Subcutaneous abdominal adipose tissue (tissue), 5 donors: ENCODE measurements around the gene NSUN6.

Source experiments
- H3K27ac ChIP-seq: one replicate; pipeline ENCODE4 v1.7.0; 2013; ENCODE audit warnings: low read depth, mild to moderate bottlenecking, inconsistent platforms, low read length, moderate library complexity
- H3K27me3 ChIP-seq, 5 donors: one replicate each; pipeline ENCODE4 v1.7.0; 2013; ENCODE audit warnings: low read length in 5 of 5, inconsistent platforms in 1 of 5; ENCODE audit not compliant: control insufficient read depth in 5 of 5, insufficient read depth in 4 of 5
- H3K36me3 ChIP-seq, 5 donors: one replicate each; pipeline ENCODE4 v1.7.0; 2013; ENCODE audit warnings: low read length in 5 of 5; ENCODE audit not compliant: control insufficient read depth in 5 of 5, insufficient read depth in 5 of 5
- H3K4me1 ChIP-seq, 5 donors: one replicate each; pipeline ENCODE4 v1.7.0; 2013; ENCODE audit warnings: low read length in 5 of 5, mild to moderate bottlenecking in 3 of 5, moderate library complexity in 1 of 5; ENCODE audit not compliant: control insufficient read depth in 5 of 5, insufficient read depth in 5 of 5
- H3K4me3 ChIP-seq, 5 donors: one replicate each; pipeline ENCODE4 v1.7.0; 2013; ENCODE audit warnings: low read length in 5 of 5, low read depth in 1 of 5
- H3K9ac ChIP-seq, 5 donors: one replicate each; pipeline ENCODE4 v1.7.0; 2013; ENCODE audit warnings: low read length in 5 of 5, mild to moderate bottlenecking in 4 of 5, moderate library complexity in 3 of 5
- H3K9me3 ChIP-seq, 5 donors: one replicate each; pipeline ENCODE4 v1.7.0; 2013; ENCODE audit warnings: low read length in 5 of 5; ENCODE audit not compliant: control insufficient read depth in 5 of 5
- donor health status: healthy.
- donor health status: healthy.
- donor health status: healthy.
- donor health status: healthy.
- donor health status: healthy.

NSUN6 gene

GRCh38 chr10:18651324-18652007, at the start of gene NSUN6:
Gene NSUN6, minus strand, starts transcription at chr10:18651587. Its CDS starts 384 bp downstream, at chr10:18651203.
- H3K9ac ChIP-seq = peak within 1 kb of the TSS; percentile 29 to 95 (median 88)
- H3K27me3 ChIP-seq = no peaks in the 10 kb centered on the region
- no peaks in the 10 kb centered on the region for H3K9me3 ChIP-seq
- peaks cover 0 to 26% (median 20%) of the 10 kb centered on the region in 5 donors for H3K4me1 ChIP-seq
- peak within 1 kb of the TSS; percentile 85 to 99 (median 90) for H3K4me3 ChIP-seq
- H3K27ac ChIP-seq = peak within 1 kb of the TSS; percentile 79
- peaks cover 0 to 3% (median 0%) of the 10 kb centered on the region in 5 donors for H3K36me3 ChIP-seq

GRCh38 chr10:18699849-18700840, 48.8 kb upstream of the NSUN6 start:
- H3K9me3 ChIP-seq = peaks cover 0 to 5% (median 4%) of the 10 kb centered on the region in 5 donors
- H3K36me3 ChIP-seq = no peaks in the 10 kb centered on the region
- no peak overlapping the region for H3K27ac ChIP-seq
- no peak overlapping the region for H3K9ac ChIP-seq
- H3K4me1 ChIP-seq = no peaks in the 10 kb centered on the region
- H3K27me3 ChIP-seq = no peaks in the 10 kb centered on the region
- no peak overlapping the region for H3K4me3 ChIP-seq

- Histone ChIP-seq H3K27me3 (no peaks in the 10 kb centered on the region), H3K36me3 (no peaks in the 10 kb centered on the region), H3K9me3 (no peaks in the 10 kb centered on the region), H3K27ac (no peak overlapping the region), H3K4me3 (no peak overlapping the region), H3K9ac (no peak overlapping the region), H3K4me1 (no peaks in the 10 kb centered on the region)
Observed at GRCh38 chr10:18690541-18690940, 39.2 kb upstream of the NSUN6 start.

GRCh38 chr10:18689498-18689897, 38.1 kb upstream of the NSUN6 start:
- Histone ChIP-seq H3K4me1 (no peaks in the 10 kb centered on the region), H3K9me3 (no peaks in the 10 kb centered on the region), H3K27ac (no peak overlapping the region)

GRCh38 chr10:18687706-18688105, 36.3 kb upstream of the NSUN6 start:
- H3K36me3 ChIP-seq = no peaks in the 10 kb centered on the region
- H3K9ac ChIP-seq = no peak overlapping the region
- H3K27ac ChIP-seq = no peak overlapping the region
- H3K27me3 ChIP-seq = no peaks in the 10 kb centered on the region
- H3K4me3 ChIP-seq = no peak overlapping the region
- no peaks in the 10 kb centered on the region for H3K9me3 ChIP-seq
- no peaks in the 10 kb centered on the region for H3K4me1 ChIP-seq

More at GRCh38 chr10:18689498-18689897, 38.1 kb upstream of the NSUN6 start:
- Histone ChIP-seq H3K36me3 (no peaks in the 10 kb centered on the region), H3K27me3 (no peaks in the 10 kb centered on the region), H3K4me3 (no peak overlapping the region), H3K9ac (no peak overlapping the region)

- Histone ChIP-seq H3K36me3 (no peaks in the 10 kb centered on the region), H3K27ac (no peak overlapping the region)
Observed at GRCh38 chr10:18687195-18687594, 35.8 kb upstream of the NSUN6 start.

GRCh38 chr10:18685555-18685954, 34.2 kb upstream of the NSUN6 start:
- peaks cover 0 to 4% (median 0%) of the 10 kb centered on the region in 5 donors for H3K36me3 ChIP-seq
- no peaks in the 10 kb centered on the region for H3K9me3 ChIP-seq
- no peak overlapping the region for H3K27ac ChIP-seq
- H3K4me3 ChIP-seq = no peak overlapping the region
- no peak overlapping the region for H3K9ac ChIP-seq
- peaks cover 0 to 7% (median 0%) of the 10 kb centered on the region in 5 donors for H3K4me1 ChIP-seq
- H3K27me3 ChIP-seq = no peaks in the 10 kb centered on the region

More at GRCh38 chr10:18687195-18687594, 35.8 kb upstream of the NSUN6 start:
- Histone ChIP-seq H3K9me3 (no peaks in the 10 kb centered on the region), H3K4me3 (no peak overlapping the region), H3K4me1 (no peaks in the 10 kb centered on the region), H3K9ac (no peak overlapping the region), H3K27me3 (no peaks in the 10 kb centered on the region)

GRCh38 chr10:18684953-18685352, 33.6 kb upstream of the NSUN6 start:
- no peak overlapping the region for H3K27ac ChIP-seq
- no peaks in the 10 kb centered on the region for H3K27me3 ChIP-seq
- H3K36me3 ChIP-seq = peaks cover 0 to 4% (median 0%) of the 10 kb centered on the region in 5 donors
- H3K4me3 ChIP-seq = no peak overlapping the region
- H3K4me1 ChIP-seq = peaks cover 0 to 7% (median 0%) of the 10 kb centered on the region in 5 donors
- no peak overlapping the region for H3K9ac ChIP-seq
- H3K9me3 ChIP-seq = no peaks in the 10 kb centered on the region

GRCh38 chr10:18684416-18684815, 33.0 kb upstream of the NSUN6 start:
- no peaks in the 10 kb centered on the region for H3K27me3 ChIP-seq
- no peaks in the 10 kb centered on the region for H3K9me3 ChIP-seq
- no peak overlapping the region for H3K9ac ChIP-seq
- peaks cover 0 to 7% (median 0%) of the 10 kb centered on the region in 5 donors for H3K4me1 ChIP-seq
- peaks cover 0 to 4% (median 0%) of the 10 kb centered on the region in 5 donors for H3K36me3 ChIP-seq
- H3K27ac ChIP-seq = no peak overlapping the region
- no peak overlapping the region for H3K4me3 ChIP-seq

GRCh38 chr10:18683427-18683826, 32.0 kb upstream of the NSUN6 start:
- peaks cover 0 to 4% (median 0%) of the 10 kb centered on the region in 5 donors for H3K36me3 ChIP-seq
- H3K9ac ChIP-seq = no peak overlapping the region
- H3K4me3 ChIP-seq = no peak overlapping the region
- peaks cover 0 to 7% (median 0%) of the 10 kb centered on the region in 5 donors for H3K4me1 ChIP-seq
- H3K27ac ChIP-seq = no peak overlapping the region
- H3K27me3 ChIP-seq = no peaks in the 10 kb centered on the region
- no peaks in the 10 kb centered on the region for H3K9me3 ChIP-seq
